ENCODE data around the gene PARN.
"Not testable (repeated sequence)": the region's sequence is repeated elsewhere in the genome, so short reads cannot be mapped to it uniquely, and the experiment has no call there.

Gene PARN

GRCh38 chr16:14472357-14472756 is 157.7 kb downstream of the PARN start:
- no peak for DNase-seq (ENCODE audit: low read depth in 2 of 2)

GRCh38 chr16:14470788-14471187 is 159.3 kb downstream of the PARN start:
- DNase-seq (ENCODE audit: low read depth in 2 of 2): no peak

DNA sequence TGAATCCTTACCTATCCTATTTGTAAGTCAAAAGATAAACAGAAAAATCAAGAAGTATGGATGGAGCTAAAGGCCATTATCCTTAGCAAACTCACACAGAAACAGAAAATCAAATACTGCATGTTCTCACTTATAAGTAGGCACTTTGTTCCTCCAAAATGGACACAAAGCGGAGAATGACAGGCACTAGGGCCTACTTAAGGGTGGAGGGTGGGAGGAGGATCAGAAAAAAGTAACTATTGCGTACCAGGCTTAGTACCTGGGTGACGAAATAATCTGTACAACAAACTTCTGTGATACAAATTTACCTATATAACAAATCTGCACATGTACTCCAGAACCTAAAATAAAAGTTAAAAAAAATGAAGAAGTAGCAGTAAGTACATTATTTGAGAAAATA is 164.3 kb downstream of the PARN start:
- no peak for DNase-seq (ENCODE audit: low read depth in 2 of 2)

- DNase-seq (ENCODE audit: low read depth in 2 of 2): no peak
Measured at GRCh38 chr16:14464796-14465195, 165.3 kb downstream of the PARN start.

- DNase-seq (ENCODE audit: low read depth in 2 of 2): no peak
Measured at GRCh38 chr16:14464192-14464591, 165.9 kb downstream of the PARN start.

GRCh38 chr16:14462811-14463210 is 167.2 kb downstream of the PARN start:
- DNase-seq (ENCODE audit: low read depth in 2 of 2): no peak

DNA sequence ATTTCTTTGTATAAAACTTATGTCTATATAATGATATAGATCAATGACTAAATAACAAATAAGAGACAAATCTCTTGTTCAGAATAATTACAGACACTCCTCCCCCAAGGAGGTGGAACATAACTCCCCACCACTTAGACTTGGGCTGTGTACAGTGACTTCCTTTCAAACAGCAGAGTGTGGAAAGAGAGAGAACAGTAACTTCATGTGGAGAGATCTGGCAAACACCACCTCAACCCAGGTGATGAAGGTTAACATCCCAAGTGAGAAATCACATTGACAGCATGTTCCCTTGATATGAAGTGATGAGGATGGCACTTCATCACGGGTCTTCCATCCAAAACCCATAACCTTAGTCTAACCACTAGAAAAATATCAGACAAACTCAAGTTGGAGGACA is 169.3 kb downstream of the PARN start:
- no peak for DNase-seq (ENCODE audit: low read depth in 2 of 2)

DNA sequence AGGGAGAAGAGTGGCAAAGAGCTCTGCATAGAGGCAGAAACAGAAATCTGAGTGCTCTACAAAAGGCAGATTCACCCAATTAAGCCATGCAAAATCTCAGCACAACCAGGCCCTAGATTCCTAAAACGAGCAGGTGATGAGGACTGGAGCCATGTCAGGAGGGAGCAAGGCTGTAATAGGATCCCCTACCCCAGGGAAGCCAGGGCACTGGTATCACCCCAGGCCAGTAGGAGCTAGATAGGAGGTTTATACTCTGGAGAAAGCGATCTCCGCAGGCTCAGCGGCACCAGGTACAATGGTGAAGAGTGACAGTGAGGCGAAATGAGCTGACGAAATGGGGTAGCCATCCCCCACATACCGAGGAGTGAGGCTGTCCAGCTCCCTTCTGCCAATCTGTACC is 171.5 kb downstream of the PARN start:
- DNase-seq (ENCODE audit: low read depth in 2 of 2): no peak

- no peak for DNase-seq (ENCODE audit: low read depth in 2 of 2)
Measured at GRCh38 chr16:14456793-14457481, 173.1 kb downstream of the PARN start.

- no peak for DNase-seq (ENCODE audit: low read depth in 2 of 2)
Measured at GRCh38 chr16:14455573-14455972, 174.5 kb downstream of the PARN start.

- no peak for DNase-seq (ENCODE audit: low read depth in 2 of 2)
Measured at GRCh38 chr16:14454391-14454790, 175.7 kb downstream of the PARN start.

DNA sequence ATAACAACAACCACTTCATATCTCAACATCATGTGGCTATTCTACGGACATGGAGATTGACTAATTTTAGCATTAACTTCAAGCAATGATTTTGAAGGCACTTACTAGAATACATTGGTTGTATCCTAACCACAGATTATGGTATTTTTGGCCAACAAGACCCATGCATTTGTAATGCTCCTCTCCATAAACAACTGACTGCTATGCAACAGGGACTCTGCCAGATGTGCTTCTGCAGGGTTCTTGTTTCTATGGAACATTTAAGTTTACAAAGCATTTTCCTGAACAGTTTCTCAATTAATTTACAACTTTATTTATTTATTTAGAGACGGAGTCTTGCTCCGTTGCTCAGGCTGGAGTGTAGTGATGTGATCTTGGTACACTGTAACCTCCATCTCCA is 178.0 kb downstream of the PARN start:
- DNase-seq (ENCODE audit: low read depth in 2 of 2): no peak

DNA sequence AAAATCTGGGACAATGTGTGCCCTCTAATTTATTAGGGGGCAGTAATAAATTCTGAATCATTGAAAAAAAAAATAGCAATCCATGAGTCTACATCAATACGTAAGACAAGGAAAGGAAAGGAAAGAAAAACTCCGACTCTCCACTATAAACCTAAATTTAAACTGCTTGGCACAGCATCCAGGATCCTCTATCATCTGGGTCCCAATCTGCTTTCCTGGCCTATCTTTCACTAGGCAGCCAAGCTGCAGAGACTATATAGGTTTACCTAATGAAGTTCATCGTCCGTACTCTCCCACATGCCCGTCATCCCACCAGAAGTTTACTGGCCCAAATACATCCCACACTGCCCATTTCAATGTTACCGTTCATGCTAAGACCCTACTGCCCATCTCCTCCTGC is 179.2 kb downstream of the PARN start:
- DNase-seq (ENCODE audit: low read depth in 2 of 2): no peak

GRCh38 chr16:14449790-14450480 is 180.1 kb downstream of the PARN start:
- DNase-seq (ENCODE audit: low read depth in 2 of 2): no peak

- DNase-seq (ENCODE audit: low read depth in 2 of 2): no peak
Measured at GRCh38 chr16:14449334-14449733, 180.7 kb downstream of the PARN start.

- no peak for DNase-seq (ENCODE audit: low read depth in 2 of 2)
Measured at GRCh38 chr16:14448879-14449278, 181.2 kb downstream of the PARN start.

- DNase-seq (ENCODE audit: low read depth in 2 of 2): no peak
Measured at GRCh38 chr16:14447783-14448182, 182.3 kb downstream of the PARN start.

DNA sequence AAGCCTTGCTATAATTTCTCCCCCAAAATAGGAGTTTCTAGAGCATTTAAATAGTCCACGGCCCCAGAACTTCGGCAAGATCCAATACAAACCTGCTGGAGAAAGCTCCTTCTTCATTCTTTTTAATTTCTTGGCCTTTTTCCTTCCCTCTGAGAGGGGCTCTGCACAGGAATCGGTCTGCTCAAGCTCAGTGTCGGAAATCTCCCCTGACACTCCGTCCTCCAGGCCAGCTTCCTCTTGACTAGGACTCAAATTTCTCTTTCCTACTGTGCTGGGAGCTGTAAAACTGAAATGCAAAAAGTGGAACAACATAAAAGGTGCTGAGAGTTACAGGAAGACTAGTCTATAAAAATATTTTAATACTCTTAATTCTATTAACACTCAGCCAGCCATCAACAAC is 183.3 kb downstream of the PARN start:
- DNase-seq (ENCODE audit: low read depth in 2 of 2): no peak

GRCh38 chr16:14445937-14446715 is 183.9 kb downstream of the PARN start:
- DNase-seq (ENCODE audit: low read depth in 2 of 2): no peak

DNA sequence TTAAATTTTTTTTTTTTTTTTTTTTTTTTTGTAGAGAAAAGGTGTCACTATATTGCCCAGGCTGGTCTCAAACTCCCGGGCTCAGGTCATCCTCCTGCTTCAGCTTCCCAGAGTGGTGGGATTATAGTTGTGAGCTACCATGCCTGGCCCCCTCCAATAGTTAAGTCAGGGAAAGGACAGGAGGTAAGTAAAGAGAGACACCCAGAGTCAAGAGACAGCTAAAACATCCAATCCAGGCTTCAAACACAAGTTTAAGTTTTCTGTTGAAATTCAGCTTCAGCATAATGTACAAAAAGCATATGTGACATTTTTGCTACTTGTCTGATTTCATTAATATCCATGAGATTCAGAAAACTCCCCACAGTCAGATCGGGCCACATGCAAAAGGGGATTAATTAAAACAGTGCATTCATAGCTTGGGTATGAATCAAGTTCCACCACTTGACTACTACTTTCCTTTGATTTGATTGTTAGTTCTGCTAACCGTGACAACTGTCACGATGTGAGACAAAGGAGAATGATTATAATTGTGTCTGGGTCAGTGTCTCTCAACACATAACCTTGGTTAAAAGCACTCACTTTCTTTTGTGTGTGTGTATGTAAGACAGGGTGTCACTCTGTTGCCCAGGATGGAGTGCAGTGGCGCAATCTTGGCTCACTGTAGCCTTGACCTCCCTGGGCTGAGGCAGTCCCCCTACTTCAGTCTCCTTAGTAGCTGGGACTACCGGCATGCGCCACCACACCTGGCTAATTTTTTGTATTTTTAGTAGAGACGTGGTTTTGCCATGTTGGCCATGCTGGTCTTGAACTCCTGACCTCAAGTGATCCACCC is 184.9 kb downstream of the PARN start:
- no peak for DNase-seq (ENCODE audit: low read depth in 2 of 2)

- DNase-seq (ENCODE audit: low read depth in 2 of 2): not testable (repeated sequence)
Measured at GRCh38 chr16:14441533-14441932, 188.5 kb downstream of the PARN start.

- no peak for DNase-seq (ENCODE audit: low read depth in 2 of 2)
Measured at GRCh38 chr16:14438256-14438655, 191.8 kb downstream of the PARN start.

Data from stimulated activated CD8-positive, alpha-beta memory T cell treated with anti-CD3 and anti-CD28 coated beads, Interleukin-15, amount 100 ng/mL, for 4 hours (primary cell).